GM12891 (cell line): ENCODE data around the gene MIS12.

Source experiments
- DNase-seq: peaks from one replicate; pipeline ENCODE4 v3.0.0; 2011; ENCODE audit warnings: low spot score; ENCODE audit not compliant: insufficient read length
- FAIRE-seq: peaks from 2 replicates; lab custom pipeline; 2011; peaks lifted over from hg19 to GRCh38; lab: Jason Lieb, UNC
- PAX5 ChIP-seq: IDR thresholded peaks from 2 replicates; pipeline ENCODE4 v1.6.1; 2011; ENCODE audit warnings: low read length, moderate library complexity, mild to moderate bottlenecking; ENCODE audit not compliant: insufficient read depth, severe bottlenecking
- POLR2A ChIP-seq: IDR thresholded peaks from 2 replicates; pipeline ENCODE4 v1.6.1; 2011; ENCODE audit warnings: low read depth, low read length, control low read depth
- POLR2AphosphoS5 ChIP-seq: IDR thresholded peaks from 2 replicates; pipeline ENCODE4 v1.6.1; 2011; ENCODE audit warnings: low read depth, low read length, control low read depth
- POU2F2 ChIP-seq: IDR thresholded peaks from 2 replicates; pipeline ENCODE4 v1.6.1; 2011; ENCODE audit warnings: low read depth, mild to moderate bottlenecking, control low read depth, low read length, moderate library complexity
- SPI1 ChIP-seq: IDR thresholded peaks from 2 replicates; pipeline ENCODE4 v1.6.1; 2011; ENCODE audit warnings: low read depth, low read length, control low read depth
- TAF1 ChIP-seq: IDR thresholded peaks from 2 replicates; pipeline ENCODE4 v1.6.1; 2011; ENCODE audit warnings: low read depth, low read length, control low read depth

The MIS12 gene

GRCh38 chr17:5530265-5531084 lies 44.1 kb downstream of the MIS12 start:
- TF ChIP-seq POU2F2 (no peak), SPI1 (no peak), TAF1 (no peak), POLR2A (no peak), PAX5 (no peak), POLR2AphosphoS5 (no peak)
- FAIRE-seq = no peak
- DNase-seq = no peak

- DNase-seq (no peak), FAIRE-seq (no peak)
- TF ChIP-seq POLR2A (no peak), SPI1 (no peak), POU2F2 (no peak), TAF1 (no peak), POLR2AphosphoS5 (no peak), PAX5 (no peak)
These were observed 44.7 kb downstream of the MIS12 start for GRCh38 chr17:5531085-5531418.

GRCh38 chr17:5532581-5532980 lies 46.2 kb downstream of the MIS12 start:
- FAIRE-seq (no peak), DNase-seq (no peak)
- no peak for TF ChIP-seq TAF1
- TF ChIP-seq SPI1 = no peak
- TF ChIP-seq POLR2A = no peak
- TF ChIP-seq PAX5 = no peak
- no peak for TF ChIP-seq POU2F2
- no peak for TF ChIP-seq POLR2AphosphoS5

GRCh38 chr17:5533486-5534315 lies 47.3 kb downstream of the MIS12 start:
- DNase-seq = no peak
- no peak for FAIRE-seq
- TF ChIP-seq POLR2AphosphoS5 = no peak
- no peak for TF ChIP-seq PAX5
- TF ChIP-seq POLR2A = no peak
- no peak for TF ChIP-seq POU2F2
- no peak for TF ChIP-seq TAF1
- no peak for TF ChIP-seq SPI1

- DNase-seq (no peak), FAIRE-seq (no peak)
- TF ChIP-seq POU2F2 (no peak), TAF1 (no peak), POLR2A (no peak), POLR2AphosphoS5 (no peak), PAX5 (no peak), SPI1 (no peak)
These were observed 49.1 kb downstream of the MIS12 start for GRCh38 chr17:5535436-5535835.

- TF ChIP-seq TAF1 (no peak), POLR2A (no peak), SPI1 (no peak), POLR2AphosphoS5 (no peak), PAX5 (no peak), POU2F2 (no peak)
- FAIRE-seq = no peak
- DNase-seq = no peak
These were observed 50.7 kb downstream of the MIS12 start for GRCh38 chr17:5536866-5537650.

- no peak for DNase-seq
- TF ChIP-seq POLR2AphosphoS5 (no peak), POU2F2 (no peak), TAF1 (no peak), POLR2A (no peak), SPI1 (no peak), PAX5 (no peak)
- FAIRE-seq = no peak
These were observed 52.9 kb downstream of the MIS12 start for GRCh38 chr17:5539286-5539685.

- TF ChIP-seq POLR2AphosphoS5 = no peak
- no peak for TF ChIP-seq POU2F2
- TF ChIP-seq SPI1 = no peak
- TF ChIP-seq TAF1 = no peak
- no peak for TF ChIP-seq POLR2A
- TF ChIP-seq PAX5 = no peak
- FAIRE-seq = no peak
- no peak for DNase-seq
These were observed 54.0 kb downstream of the MIS12 start for GRCh38 chr17:5540321-5540720.
